Peyer's patch (tissue), 4 donors: ENCODE measurements around the gene ELMOD1. TPM values are rescaled to one million over a fixed set of nuclear protein-coding genes. Genes with fewer than 3 reads are reported as not detected.

ENCODE experiments used
- DNase-seq, 3 donors: peaks; one replicate each; pipeline ENCODE4 v3.0.0-alpha.2; 2017 to 2019
- H3K27ac ChIP-seq, 4 donors: fragments of 200-600 bp; sonication (generic); one replicate each; pipeline ENCODE4 v1.5.1; 2016 to 2019
- H3K27me3 ChIP-seq, 2 donors: fragments of 200-600 bp; sonication (generic); one replicate each; pipeline ENCODE4 v1.5.1; 2019
- H3K36me3 ChIP-seq, 3 donors: fragments of 200-600 bp; sonication (generic); one replicate each; pipeline ENCODE4 v1.5.1; 2016 to 2019
- H3K4me1 ChIP-seq, 4 donors: fragments of 200-600 bp; sonication (generic); one replicate each; pipeline ENCODE4 v1.5.1; 2016 to 2019
- H3K4me3 ChIP-seq, 4 donors: fragments of 200-600 bp; sonication (generic); 1 replicate in 3 of 4; 2 replicates in 1 of 4; pipeline ENCODE4 v1.5.1; 2016 to 2019; ENCODE audit warnings: mild to moderate bottlenecking in 1 of 4
- H3K9me3 ChIP-seq, 4 donors: fragments of 200-600 bp; sonication (generic); one replicate each; pipeline ENCODE4 v1.5.1; 2016 to 2019; ENCODE audit warnings: mild to moderate bottlenecking in 1 of 4
- CTCF ChIP-seq, 6 experiments: fragments of 450-650 bp in 4 of 6; fragments of 200-600 bp in 2 of 6; sonication (generic) in 1 of 6; IDR thresholded peaks; one replicate each; pipeline ENCODE4 v1.5.1; 2017 to 2019; ENCODE audit warnings: antibody characterized with exemption in 6 of 6, mild to moderate bottlenecking in 3 of 6, moderate library complexity in 1 of 6
- POLR2A ChIP-seq, 2 donors: fragments of 450-650 bp; IDR thresholded peaks; one replicate each; pipeline ENCODE4 v1.5.1; 2017; ENCODE audit warnings: antibody characterized with exemption in 2 of 2, mild to moderate bottlenecking in 2 of 2, moderate library complexity in 2 of 2
- total RNA-seq, 4 donors: library from RNA; depleted of rRNA; stranded (reverse); fragments of >200 nt; gene quantifications; one replicate each; pipeline ENCODE4 v1.1.0, GENCODE V29; 2016

Gene ELMOD1
- total RNA-seq, 4 donors from 2014 or later, result not detected

DNA sequence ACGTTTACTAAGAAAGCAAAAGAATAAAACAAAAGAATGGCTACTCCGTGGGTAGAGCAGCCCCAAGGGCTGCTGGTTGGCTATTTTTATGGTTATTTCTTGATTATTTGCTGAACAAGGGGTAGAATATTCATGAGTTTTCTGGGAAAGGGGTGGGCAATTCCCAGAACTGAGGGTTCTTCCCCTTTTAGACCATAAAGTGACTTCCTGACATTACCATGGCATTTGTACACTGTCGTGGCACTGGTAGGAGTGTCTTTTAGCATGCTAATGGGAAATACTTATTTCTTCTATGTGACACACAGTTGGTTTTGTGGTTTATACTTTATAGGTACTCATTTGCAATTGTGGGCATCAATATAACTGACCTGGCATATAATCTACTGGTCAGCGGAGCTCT is 64.7 kb downstream of the ELMOD1 start:
- no peak overlapping the region for H3K4me3 ChIP-seq
- H3K27me3 ChIP-seq, result no peaks in the 10 kb centered on the region
- no peaks in the 10 kb centered on the region for H3K36me3 ChIP-seq
- no peaks in the 10 kb centered on the region for H3K4me1 ChIP-seq
- no peak for TF ChIP-seq POLR2A (IDR thresholded peaks at IDR 0.05)
- no peak for TF ChIP-seq CTCF (IDR thresholded peaks at IDR 0.05)
- no peak overlapping the region for H3K27ac ChIP-seq
- no peaks in the 10 kb centered on the region for H3K9me3 ChIP-seq
- DNase-seq, result no peak

DNA sequence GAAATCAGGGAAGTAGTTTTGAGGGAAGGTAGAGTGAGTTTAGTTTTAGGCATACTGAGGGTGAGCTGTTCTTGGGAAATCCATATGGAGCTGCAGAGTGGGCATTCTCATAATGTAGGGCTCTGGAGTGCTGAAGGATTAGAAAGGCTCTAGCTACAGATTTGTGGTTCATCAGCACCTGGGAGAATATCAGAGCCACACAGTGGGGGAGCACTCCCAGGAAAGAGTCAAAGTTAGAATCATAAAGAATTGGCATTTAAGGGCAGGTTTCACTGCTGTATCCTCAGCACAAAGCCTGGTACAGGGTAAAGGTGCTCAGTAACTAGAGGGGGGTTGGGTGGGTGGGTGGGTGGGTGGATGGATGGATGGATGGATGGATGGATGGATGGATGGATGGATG is 68.4 kb downstream of the ELMOD1 start:
- Histone ChIP-seq H3K27me3 (no peaks in the 10 kb centered on the region), H3K36me3 (no peaks in the 10 kb centered on the region)

GRCh38 chr11:107660066-107660465 is 69.1 kb downstream of the ELMOD1 start:
- Histone ChIP-seq H3K9me3 (no peaks in the 10 kb centered on the region), H3K36me3 (no peaks in the 10 kb centered on the region), H3K27ac (no peak overlapping the region), H3K4me1 (no peaks in the 10 kb centered on the region), H3K27me3 (no peaks in the 10 kb centered on the region), H3K4me3 (no peak overlapping the region)
- TF ChIP-seq CTCF (IDR thresholded peaks at IDR 0.05) (no peak), POLR2A (IDR thresholded peaks at IDR 0.05) (no peak)
- no peak for DNase-seq

More for the DNA sequence above, 68.4 kb downstream of the ELMOD1 start:
- no peak for DNase-seq
- no peak for TF ChIP-seq POLR2A (IDR thresholded peaks at IDR 0.05)
- TF ChIP-seq CTCF (IDR thresholded peaks at IDR 0.05), result no peak
- Histone ChIP-seq H3K27ac (no peak overlapping the region), H3K4me3 (no peak overlapping the region), H3K4me1 (no peaks in the 10 kb centered on the region), H3K9me3 (no peaks in the 10 kb centered on the region)

DNA sequence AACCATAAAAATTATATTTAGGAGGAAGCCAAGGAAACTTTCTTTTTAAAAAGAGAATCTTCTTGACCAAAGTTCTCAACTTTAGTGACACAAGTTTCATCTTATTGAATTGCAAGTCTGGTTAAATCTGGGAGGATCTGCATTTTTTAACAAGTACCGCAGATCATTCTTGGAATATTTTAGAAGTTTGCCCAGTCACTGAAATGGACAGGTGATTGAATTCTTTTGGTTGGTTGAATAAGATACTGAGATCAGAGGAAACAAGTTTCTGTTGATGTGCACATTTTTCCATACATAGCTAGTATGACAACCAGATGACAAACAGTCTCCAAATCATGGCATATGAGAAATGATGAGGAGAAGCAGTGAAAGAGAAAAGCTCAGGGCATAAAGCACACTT is 70.7 kb downstream of the ELMOD1 start:
- DNase-seq, result no peak
- no peaks in the 10 kb centered on the region for H3K36me3 ChIP-seq

GRCh38 chr11:107665018-107665417 is 74.1 kb downstream of the ELMOD1 start:
- Histone ChIP-seq H3K4me1 (no peaks in the 10 kb centered on the region), H3K9me3 (no peaks in the 10 kb centered on the region), H3K4me3 (no peak overlapping the region), H3K27ac (no peak overlapping the region), H3K27me3 (no peaks in the 10 kb centered on the region), H3K36me3 (no peaks in the 10 kb centered on the region)
- TF ChIP-seq CTCF (IDR thresholded peaks at IDR 0.05) (no peak), POLR2A (IDR thresholded peaks at IDR 0.05) (no peak)
- no peak for DNase-seq

More for the DNA sequence above, 70.7 kb downstream of the ELMOD1 start:
- Histone ChIP-seq H3K27ac (no peak overlapping the region), H3K27me3 (no peaks in the 10 kb centered on the region), H3K9me3 (no peaks in the 10 kb centered on the region), H3K4me1 (no peaks in the 10 kb centered on the region), H3K4me3 (no peak overlapping the region)
- no peak for TF ChIP-seq POLR2A (IDR thresholded peaks at IDR 0.05)
- no peak for TF ChIP-seq CTCF (IDR thresholded peaks at IDR 0.05)
